Type B pancreatic cell (in vitro differentiated cells): ENCODE measurements around the gene MLXIPL. TPM values are rescaled to one million over a fixed set of nuclear protein-coding genes. Genes with fewer than 3 reads are reported as not detected.
A peak's percentile ranks its signal among the peaks of the same experiment; 100 is the strongest.
"Not testable (repeated sequence)": the region's sequence is repeated elsewhere in the genome, so short reads cannot be mapped to it uniquely, and the experiment has no call there.

Experiments
- DNase-seq: peaks from one replicate; pipeline ENCODE4 v3.0.0; 2021; ENCODE audit warnings: mixed read lengths; ENCODE audit not compliant: unreplicated experiment; ENCODE audit errors: extremely low spot score
- H3K27ac Mint-ChIP-seq: 2 replicates; pipeline ENCODE4 v1.8.0; 2021; ENCODE audit warnings: mild to moderate bottlenecking, mixed read lengths
- H3K27me3 Mint-ChIP-seq: 2 replicates; pipeline ENCODE4 v1.8.0; 2021; ENCODE audit warnings: mixed read lengths
- H3K36me3 Mint-ChIP-seq: 2 replicates; pipeline ENCODE4 v1.8.0; 2021; ENCODE audit warnings: mixed read lengths
- H3K4me1 Mint-ChIP-seq: one replicate; pipeline ENCODE4 v1.8.0; 2021; ENCODE audit warnings: mixed read lengths; ENCODE audit not compliant: unreplicated experiment
- H3K4me3 Mint-ChIP-seq: 2 replicates; pipeline ENCODE4 v1.8.0; 2021; ENCODE audit warnings: mild to moderate bottlenecking, mixed read lengths
- H3K9me3 Mint-ChIP-seq: 2 replicates; pipeline ENCODE4 v1.8.0; 2021; ENCODE audit warnings: mixed read lengths
- total RNA-seq: library from RNA; stranded (reverse); gene quantifications from 2 replicates; pipeline ENCODE4 v1.2.1, GENCODE V29; 2021; ENCODE audit warnings: low replicate concordance
- TF ChIP-seq, protein P1 (sequence below): fragments of 200-600 bp; sonication (generic); conservative IDR thresholded peaks from 2 replicates; pipeline ENCODE4 v1.5.0; 2021; ENCODE audit warnings: antibody characterized with exemption, mild to moderate bottlenecking

MLXIPL gene
- total RNA-seq, 1 donor from 2014 or later: 27.8 TPM

- Mint-ChIP-seq H3K27me3 (no peaks in the 10 kb centered on the region), H3K9me3 (no peaks in the 10 kb centered on the region), H3K36me3 (no peaks in the 10 kb centered on the region), H3K4me3 (no peak overlapping the region), H3K27ac (no peak overlapping the region), H3K4me1 (no peaks in the 10 kb centered on the region)
- no peak for DNase-seq
- TF ChIP-seq, protein P1, sequence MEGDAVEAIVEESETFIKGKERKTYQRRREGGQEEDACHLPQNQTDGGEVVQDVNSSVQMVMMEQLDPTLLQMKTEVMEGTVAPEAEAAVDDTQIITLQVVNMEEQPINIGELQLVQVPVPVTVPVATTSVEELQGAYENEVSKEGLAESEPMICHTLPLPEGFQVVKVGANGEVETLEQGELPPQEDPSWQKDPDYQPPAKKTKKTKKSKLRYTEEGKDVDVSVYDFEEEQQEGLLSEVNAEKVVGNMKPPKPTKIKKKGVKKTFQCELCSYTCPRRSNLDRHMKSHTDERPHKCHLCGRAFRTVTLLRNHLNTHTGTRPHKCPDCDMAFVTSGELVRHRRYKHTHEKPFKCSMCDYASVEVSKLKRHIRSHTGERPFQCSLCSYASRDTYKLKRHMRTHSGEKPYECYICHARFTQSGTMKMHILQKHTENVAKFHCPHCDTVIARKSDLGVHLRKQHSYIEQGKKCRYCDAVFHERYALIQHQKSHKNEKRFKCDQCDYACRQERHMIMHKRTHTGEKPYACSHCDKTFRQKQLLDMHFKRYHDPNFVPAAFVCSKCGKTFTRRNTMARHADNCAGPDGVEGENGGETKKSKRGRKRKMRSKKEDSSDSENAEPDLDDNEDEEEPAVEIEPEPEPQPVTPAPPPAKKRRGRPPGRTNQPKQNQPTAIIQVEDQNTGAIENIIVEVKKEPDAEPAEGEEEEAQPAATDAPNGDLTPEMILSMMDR: no peak
These were observed 39.1 kb downstream of the MLXIPL start for GRCh38 chr7:73585196-73585595.

DNA sequence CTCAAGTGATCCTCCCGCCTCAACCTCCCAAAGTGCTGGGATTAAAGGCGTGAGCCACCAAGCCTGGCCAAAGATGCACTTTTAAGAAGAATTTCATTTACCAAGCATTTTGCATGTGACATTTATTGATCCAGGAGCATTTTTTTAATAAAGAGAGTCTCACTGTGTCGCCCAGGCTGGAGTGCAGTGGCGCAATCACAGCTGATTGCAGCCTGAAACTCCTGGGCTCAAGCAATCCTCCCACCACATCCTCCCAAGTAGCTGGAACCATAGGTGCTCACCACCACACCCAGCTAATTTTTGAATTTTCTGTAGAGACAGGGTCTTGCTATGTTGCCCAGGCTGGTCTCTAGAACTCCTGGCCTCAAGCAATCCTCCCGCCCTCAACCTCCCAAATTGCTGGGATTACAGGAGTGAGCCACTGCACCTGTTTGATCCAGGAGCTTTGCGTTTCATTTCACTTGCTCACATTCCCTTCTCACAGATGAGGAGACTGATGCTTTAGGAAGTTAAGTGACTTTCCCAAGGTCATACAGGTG is 41.6 kb downstream of the MLXIPL start:
- no peak for DNase-seq
- TF ChIP-seq, protein P1: no peak
- no peak overlapping the region for H3K4me3 Mint-ChIP-seq
- H3K27me3 Mint-ChIP-seq: no peaks in the 10 kb centered on the region
- no peaks in the 10 kb centered on the region for H3K36me3 Mint-ChIP-seq
- H3K9me3 Mint-ChIP-seq: peaks cover 6% of the 10 kb centered on the region
- no peak overlapping the region for H3K27ac Mint-ChIP-seq
- peaks cover 9% of the 10 kb centered on the region for H3K4me1 Mint-ChIP-seq

GRCh38 chr7:73581006-73581405 is 43.3 kb downstream of the MLXIPL start:
- not testable (repeated sequence) for DNase-seq, H3K27me3 Mint-ChIP-seq, H3K4me3 Mint-ChIP-seq, H3K9me3 Mint-ChIP-seq, H3K27ac Mint-ChIP-seq, H3K36me3 Mint-ChIP-seq
- peaks cover 13% of the 10 kb centered on the region for H3K4me1 Mint-ChIP-seq

DNA sequence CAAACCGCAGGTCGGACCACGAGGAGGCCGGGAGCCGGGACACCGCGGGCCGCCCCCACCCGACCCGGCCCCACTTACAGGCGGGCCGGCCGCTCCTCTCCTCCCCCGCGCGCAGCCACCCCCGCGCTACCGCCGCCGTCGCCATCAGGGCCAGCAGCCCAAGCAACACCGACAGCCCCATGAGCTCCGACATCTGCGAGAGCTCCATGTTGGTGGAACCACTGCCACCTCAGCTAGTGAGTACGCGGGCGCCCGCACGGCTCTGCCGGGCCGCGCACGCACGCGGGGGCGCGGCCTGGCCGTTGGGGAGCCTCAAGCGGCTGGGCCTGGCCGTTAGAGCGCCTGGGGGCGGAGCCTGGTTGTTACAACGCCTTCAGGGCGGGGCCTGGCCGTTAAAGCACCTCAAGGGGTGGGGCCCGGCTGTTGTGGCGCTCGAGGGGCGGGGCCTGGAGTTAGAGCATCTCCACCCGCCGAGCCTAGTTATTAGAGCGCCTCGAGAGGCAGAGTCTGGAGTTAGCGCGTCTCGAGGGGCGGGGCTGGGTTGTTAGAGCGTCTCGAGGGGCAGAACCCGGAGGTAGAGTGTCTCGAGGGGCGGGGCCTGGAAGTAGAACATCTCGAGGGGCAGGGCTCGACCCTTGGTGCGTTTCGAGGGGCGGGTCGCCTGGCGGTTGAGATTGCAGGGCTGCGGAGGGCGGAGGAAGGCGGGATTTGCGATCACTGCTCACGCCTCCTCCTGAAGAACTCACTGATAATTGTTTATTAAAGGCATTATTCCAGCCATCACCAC is 45.8 kb downstream of the MLXIPL start, which contains the start of gene TBL2:
Gene TBL2, minus strand, starts transcription at position 238 of the 787 bp plus-strand sequence. Its CDS starts 30 bp downstream, at position 208.
- Mint-ChIP-seq H3K4me1 (peaks cover 13% of the 10 kb centered on the region), H3K36me3 (peaks cover 7% of the 10 kb centered on the region), H3K9me3 (peaks cover 6% of the 10 kb centered on the region), H3K27ac (peak within 1 kb of the TSS; percentile 93), H3K27me3 (no peaks in the 10 kb centered on the region), H3K4me3 (peak within 1 kb of the TSS; percentile 93)
- TF ChIP-seq, protein P1: peak; percentile 26
- DNase-seq: peak; percentile 99

GRCh38 chr7:73577627-73578341 is 46.5 kb downstream of the MLXIPL start:
- TF ChIP-seq, protein P1: no peak
- Mint-ChIP-seq H3K36me3 (peaks cover 8% of the 10 kb centered on the region), H3K4me1 (peaks cover 13% of the 10 kb centered on the region), H3K27me3 (no peaks in the 10 kb centered on the region), H3K9me3 (peaks cover 6% of the 10 kb centered on the region), H3K27ac (peak overlapping the region; percentile 93), H3K4me3 (peak overlapping the region; percentile 93)
- DNase-seq: no peak

- Mint-ChIP-seq H3K27ac (no peak overlapping the region), H3K9me3 (peaks cover 2% of the 10 kb centered on the region), H3K36me3 (peaks cover 22% of the 10 kb centered on the region), H3K4me1 (peaks cover 8% of the 10 kb centered on the region), H3K27me3 (no peaks in the 10 kb centered on the region), H3K4me3 (peak overlapping the region; percentile 29)
- DNase-seq: no peak
- TF ChIP-seq, protein P1: no peak
These were observed 50.5 kb downstream of the MLXIPL start for GRCh38 chr7:73573791-73574190.
